Endothelial cell of umbilical vein (primary cell): ENCODE data around the gene GINS3. TPM values are rescaled to one million over a fixed set of nuclear protein-coding genes. Genes with fewer than 3 reads are reported as not detected.

Source experiments
- BruUV-seq: library from RNA; stranded (reverse); fragments of 400-500 nt; replicated peaks from 2 replicates; lab custom pipeline; 2021; lab: Mats Ljungman, UMichigan
- CTCF ChIA-PET: fragments of 300-600, 350-600 bp; sonication (Branson Sonifier 250); formaldehyde crosslinking; loops from one replicate; lab custom pipeline; 2021; ENCODE audit warnings: antibody characterized with exemption, inconsistent platforms; lab: Charles Lee
- POLR2A ChIA-PET: fragments of 300-600, 350-600 bp; sonication (Branson Sonifier 250); formaldehyde crosslinking; loops from one replicate; lab custom pipeline; 2021; ENCODE audit warnings: antibody characterized with exemption, inconsistent platforms; lab: Charles Lee
- DNase-seq: peaks from one replicate; pipeline ENCODE4 v3.0.0-alpha.2; 2011; ENCODE audit warnings: low read depth, low spot score
- FAIRE-seq: peaks from 2 replicates; lab custom pipeline; 2011; peaks lifted over from hg19 to GRCh38; lab: Jason Lieb, UNC
- H2AFZ ChIP-seq: 2 replicates; pipeline ENCODE4 v1.6.0; 2012; ENCODE audit warnings: low read depth, low read length, control low read depth, inconsistent platforms
- H3K27ac ChIP-seq: 2 replicates; pipeline ENCODE4 v1.5.1; 2011; ENCODE audit warnings: low read depth, mild to moderate bottlenecking, control low read depth, low read length, moderate library complexity; ENCODE audit not compliant: insufficient read depth
- H3K27me3 ChIP-seq, 2 experiments: 2 replicates each; pipeline versions ENCODE4 v1.6.0 to v1.6.1; 2011; ENCODE audit warnings: low read length in 2 of 2, mixed read lengths in 1 of 2; ENCODE audit not compliant: control insufficient read depth in 2 of 2, insufficient read depth in 2 of 2
- H3K36me3 ChIP-seq, 2 experiments: 2 replicates in 1 of 2; 3 replicates in 1 of 2; pipeline ENCODE4 v1.5.1; 2011; ENCODE audit warnings: low read length in 2 of 2, mild to moderate bottlenecking in 1 of 2, moderate library complexity in 1 of 2; ENCODE audit not compliant: control insufficient read depth in 2 of 2, insufficient read depth in 2 of 2; ENCODE audit errors: extremely low read depth in 1 of 2
- H3K4me1 ChIP-seq: 3 replicates; pipeline ENCODE4 v1.5.1; 2011; ENCODE audit warnings: mild to moderate bottlenecking, low read length; ENCODE audit not compliant: control insufficient read depth, insufficient read depth; ENCODE audit errors: extremely low read depth
- H3K4me2 ChIP-seq: 2 replicates; pipeline ENCODE4 v1.6.1; 2011; ENCODE audit warnings: low read length, control low read depth, mixed read lengths; ENCODE audit not compliant: insufficient read depth
- H3K4me3 ChIP-seq, 3 experiments: fragments of 200-600 bp in 1 of 3; sonication (generic), shearing (Covaris generic) in 1 of 3; replicated peaks in 1 of 3; 2 replicates each; pipeline ENCODE4 v1.5.1; 2011 to 2016; ENCODE audit warnings: control low read depth in 3 of 3, low read length in 3 of 3, mild to moderate bottlenecking in 2 of 3, inconsistent platforms in 1 of 3, low read depth in 1 of 3, moderate library complexity in 1 of 3; ENCODE audit not compliant: insufficient read depth in 1 of 3
- H3K79me2 ChIP-seq: 2 replicates; pipeline ENCODE4 v1.6.0; 2012; ENCODE audit warnings: low read length, inconsistent platforms; ENCODE audit not compliant: control insufficient read depth, insufficient read depth
- H3K9ac ChIP-seq: replicated peaks from 2 replicates; pipeline ENCODE3; 2011; ENCODE audit warnings: low read length, control low read depth; ENCODE audit not compliant: insufficient read depth; ENCODE audit errors: extremely low read depth
- H3K9me1 ChIP-seq: replicated peaks from 3 replicates; pipeline ENCODE4 v1.6.0; 2011; ENCODE audit warnings: mild to moderate bottlenecking, low read length; ENCODE audit not compliant: control insufficient read depth, insufficient read depth; ENCODE audit errors: extremely low read depth
- H3K9me3 ChIP-seq: replicated peaks from 2 replicates; pipeline ENCODE4 v1.5.1; 2012; ENCODE audit warnings: low read length, inconsistent platforms; ENCODE audit not compliant: control insufficient read depth, insufficient read depth
- H4K20me1 ChIP-seq: replicated peaks from 2 replicates; pipeline ENCODE3; 2011; ENCODE audit warnings: mild to moderate bottlenecking, low read length; ENCODE audit not compliant: control insufficient read depth, insufficient read depth; ENCODE audit errors: extremely low read depth
- EZH2 ChIP-seq: IDR thresholded peaks from 2 replicates; pipeline ENCODE4 v1.6.1; 2012; ENCODE audit warnings: borderline replicate concordance, low read depth, mild to moderate bottlenecking, moderate library complexity, low read length, inconsistent platforms; ENCODE audit not compliant: severe bottlenecking
- JUN ChIP-seq: IDR thresholded peaks from 2 replicates; pipeline ENCODE4 v1.6.1; 2011; ENCODE audit warnings: borderline replicate concordance, low read depth; ENCODE audit not compliant: insufficient read length, insufficient read depth
- dilution Hi-C: fragments of 300-500 bp; cut with MboI; formaldehyde crosslinking; loops from one replicate; pipeline ENCODE4 v1.15.0; 2019; ENCODE audit warnings: low sequenced_read_pairs; ENCODE audit not compliant: extremely low pct_ligation_motif_present
- intact Hi-C: fragments of 100-400 bp; cut with micrococcal nuclease; formaldehyde crosslinking; loops from one replicate; pipeline ENCODE4 v1.10.0; 2022
- polyA plus RNA-seq, 4 experiments: library from polyadenylated mRNA; depleted of rRNA in 3 of 4; stranded (reverse) in 3 of 4; unstranded in 1 of 4; fragments of >200 nt; gene quantifications; 2 replicates each; pipeline versions ENCODE4 v1.2.1 to v1.2.3, GENCODE V29; 2011 to 2012; ENCODE audit warnings: missing spikeins in 1 of 4
- total RNA-seq: library from RNA; stranded (reverse); gene quantifications from 2 replicates; pipeline ENCODE4 v1.2.3, GENCODE V29; 2021

GINS3 gene
- total and polyA plus RNA-seq, 2 donors (not counting 3 experiments of a cell fraction or from before 2014, with no cell fraction given) = 17.2 to 24.1 TPM

DNA sequence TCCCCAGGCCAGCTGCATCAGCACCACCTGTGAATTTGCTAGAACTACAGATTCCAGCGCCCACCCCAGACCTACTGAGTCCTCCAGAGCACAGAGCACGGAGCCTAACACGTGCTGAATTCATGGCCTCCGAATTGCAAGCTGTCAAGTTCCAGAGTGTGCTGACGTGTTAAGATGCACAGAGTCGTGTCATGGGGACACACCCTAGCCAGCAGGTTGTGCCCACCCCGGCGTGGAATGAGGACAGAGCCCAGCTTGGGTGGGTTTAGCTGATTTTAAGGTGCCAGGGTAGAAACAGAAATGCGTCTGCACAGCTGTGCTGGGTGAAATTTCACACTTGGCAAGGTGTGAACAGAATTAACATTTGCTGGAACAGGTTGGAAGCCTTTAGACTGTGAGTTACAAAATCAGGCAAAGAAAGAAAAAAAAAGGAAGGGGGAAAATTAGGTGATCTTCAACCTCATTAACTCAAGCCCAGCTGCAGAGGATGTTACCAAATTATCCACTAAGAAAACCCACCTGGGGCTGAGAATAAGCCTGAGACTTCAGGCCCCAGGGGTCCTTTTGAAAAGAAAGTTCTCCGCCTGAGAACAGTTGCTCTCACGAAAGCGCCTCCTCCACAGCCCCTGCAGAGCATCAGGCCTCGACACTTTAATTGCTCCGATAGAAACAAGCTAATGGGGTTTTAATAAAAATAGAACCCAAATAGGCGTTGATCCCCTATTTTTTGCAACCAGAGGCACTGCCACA, 27.1 kb downstream of the GINS3 start:
- BruUV-seq = no TSS peak
- intact Hi-C loops = loop anchor here (5.0 kb wide), 1 partner anchor 38 kb away; no protein-coding TSS in a partner anchor
- H3K27me3 ChIP-seq = no peaks in the 10 kb centered on the region

DNA sequence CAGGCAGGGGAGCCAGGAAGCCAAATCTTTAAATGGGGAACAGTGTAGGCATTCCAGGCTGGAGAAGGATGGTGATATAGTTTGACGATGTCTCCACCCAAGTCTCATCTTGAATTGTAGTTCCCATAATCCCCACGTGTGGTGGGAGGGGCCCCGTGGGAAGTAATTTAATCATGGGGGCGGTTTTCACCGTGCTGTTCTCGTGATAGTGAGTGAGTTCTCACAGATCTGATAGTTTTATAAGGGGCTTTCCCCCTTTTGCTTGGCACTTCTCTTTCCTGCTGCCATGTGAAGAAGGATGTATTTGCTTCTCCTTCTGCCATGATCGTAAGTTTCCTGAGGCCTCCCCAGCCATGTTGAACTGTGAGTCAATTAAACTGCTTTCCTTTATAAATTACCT, 28.8 kb downstream of the GINS3 start:
- H3K27me3 ChIP-seq = no peaks in the 10 kb centered on the region
- peaks cover 5% of the 10 kb centered on the region for H3K4me1 ChIP-seq
- DNase-seq (no peak), FAIRE-seq (no peak)
- no peaks in the 10 kb centered on the region for H4K20me1 ChIP-seq
- TF ChIP-seq JUN = no peak
- H3K4me3 ChIP-seq = no peak overlapping the region
- BruUV-seq = no TSS peak
- dilution Hi-C loops (no loop called here), intact Hi-C loops (no loop called here)
- no peak overlapping the region for H2AFZ ChIP-seq
- no peak overlapping the region for H3K9ac ChIP-seq
- H3K9me1 ChIP-seq = no peaks in the 10 kb centered on the region
- H3K27ac ChIP-seq = no peak overlapping the region
- H3K4me2 ChIP-seq = no peak overlapping the region
- no peaks in the 10 kb centered on the region for H3K79me2 ChIP-seq
- H3K9me3 ChIP-seq = no peaks in the 10 kb centered on the region
- CTCF ChIA-PET = no interaction called here
- no peaks in the 10 kb centered on the region for H3K36me3 ChIP-seq
- POLR2A ChIA-PET = no interaction called here

More for the DNA sequence above, 27.1 kb downstream of the GINS3 start:
- FAIRE-seq (no peak), DNase-seq (no peak)
- Histone ChIP-seq H3K9me1 (no peaks in the 10 kb centered on the region), H4K20me1 (no peaks in the 10 kb centered on the region), H3K9ac (no peak overlapping the region), H3K36me3 (no peaks in the 10 kb centered on the region), H3K4me3 (no peak overlapping the region), H3K9me3 (no peaks in the 10 kb centered on the region), H3K4me1 (peaks cover 5% of the 10 kb centered on the region), H2AFZ (no peak overlapping the region), H3K27ac (no peak overlapping the region), H3K79me2 (no peaks in the 10 kb centered on the region), H3K4me2 (no peak overlapping the region)
- no peak for TF ChIP-seq EZH2
- POLR2A ChIA-PET = no interaction called here
- dilution Hi-C loops = no loop called here
- CTCF ChIA-PET = interaction anchor here (0.9 to 2.7 kb wide), 5 partner anchors 10 to 83 kb away, joined by 3 to 6 read pairs (median 4); no protein-coding TSS in a partner anchor
